HepG2 (cell line): ENCODE measurements around the gene WDR31. TPM values are rescaled to one million over a fixed set of nuclear protein-coding genes. Genes with fewer than 3 reads are reported as not detected.

Source experiments
- BCL6 ChIP-seq: IDR thresholded peaks from 2 replicates; pipeline ENCODE4 v1.6.1; 2016; ENCODE audit warnings: missing genetic modification reagents, missing compliant biosample characterization
- CC2D1A ChIP-seq: sonication (generic); formaldehyde crosslinking; IDR thresholded peaks from 2 replicates; pipeline ENCODE4 v1.8.1; 2023; ENCODE audit warnings: mild to moderate bottlenecking, missing genetic modification reagents
- GTF2F1 ChIP-seq: fragments of 150-350 bp; IDR thresholded peaks from 2 replicates; pipeline ENCODE4 v1.6.1; 2014; ENCODE audit warnings: low read length
- HNRNPK ChIP-seq: fragments of 200-400 bp; formaldehyde crosslinking; IDR thresholded peaks from 2 replicates; pipeline ENCODE4 v1.6.1; 2018; ENCODE audit warnings: low read length, low read depth, moderate library complexity, mild to moderate bottlenecking; ENCODE audit not compliant: poor library complexity, severe bottlenecking
- NPAS2 ChIP-seq: sonication (generic); formaldehyde crosslinking; IDR thresholded peaks from 2 replicates; pipeline ENCODE4 v1.8.0; 2022; ENCODE audit warnings: mild to moderate bottlenecking, missing genetic modification reagents, borderline replicate concordance
- NRL ChIP-seq: sonication (generic); formaldehyde crosslinking; IDR thresholded peaks from 2 replicates; pipeline ENCODE4 v1.5.0; 2020; ENCODE audit warnings: missing genetic modification reagents, mild to moderate bottlenecking, moderate library complexity, borderline replicate concordance
- RFX3 ChIP-seq: IDR thresholded peaks from 2 replicates; pipeline ENCODE4 v1.6.1; 2016; ENCODE audit warnings: missing biosample characterization, missing genetic modification reagents
- RXRB ChIP-seq: IDR thresholded peaks from 2 replicates; pipeline ENCODE4 v1.6.1; 2016; ENCODE audit warnings: borderline replicate concordance, missing genetic modification reagents, missing compliant biosample characterization
- SP5 ChIP-seq: IDR thresholded peaks from 2 replicates; pipeline ENCODE4 v1.6.1; 2016; ENCODE audit warnings: low read depth, borderline replicate concordance
- STAT5B ChIP-seq: sonication (generic); formaldehyde crosslinking; IDR thresholded peaks from 2 replicates; pipeline ENCODE4 v1.4.0; 2020; ENCODE audit warnings: missing genetic modification reagents
- TEAD2 ChIP-seq: sonication (generic); formaldehyde crosslinking; IDR thresholded peaks from 2 replicates; pipeline ENCODE4 v1.9.0; 2021; ENCODE audit warnings: missing genetic modification reagents
- TFAP4 ChIP-seq: sonication (generic); IDR thresholded peaks from 2 replicates; pipeline ENCODE4 v1.6.1; 2016; ENCODE audit warnings: low read depth, borderline replicate concordance
- U2AF1 ChIP-seq: fragments of 200-400 bp; formaldehyde crosslinking; optimal IDR thresholded peaks from 2 replicates; pipeline ENCODE3; 2017; ENCODE audit warnings: mild to moderate bottlenecking, low read depth, low read length
- ZBED4 ChIP-seq: sonication (generic); formaldehyde crosslinking; IDR thresholded peaks from 2 replicates; pipeline ENCODE4 v1.4.0; 2020; ENCODE audit warnings: missing genetic modification reagents, borderline replicate concordance
- ZFAT ChIP-seq: sonication (generic); formaldehyde crosslinking; conservative IDR thresholded peaks from 2 replicates; pipeline ENCODE4 v1.8.1; 2023; ENCODE audit warnings: missing genetic modification reagents, inconsistent platforms
- ZNF121 ChIP-seq: sonication (generic); formaldehyde crosslinking; IDR thresholded peaks from 2 replicates; pipeline ENCODE4 v1.5.0; 2020; ENCODE audit warnings: mild to moderate bottlenecking, missing genetic modification reagents
- ZNF501 ChIP-seq: sonication (generic); formaldehyde crosslinking; IDR thresholded peaks from 2 replicates; pipeline ENCODE4 v1.5.1; 2020; ENCODE audit warnings: mild to moderate bottlenecking, moderate library complexity, missing genetic modification reagents
- ZNF567 ChIP-seq: sonication (generic); formaldehyde crosslinking; IDR thresholded peaks from 2 replicates; pipeline ENCODE4 v1.8.1; 2023; ENCODE audit warnings: mild to moderate bottlenecking, missing genetic modification reagents, borderline replicate concordance
- ZNF737 ChIP-seq: sonication (generic); formaldehyde crosslinking; IDR thresholded peaks from 2 replicates; pipeline ENCODE4 v1.5.0; 2020; ENCODE audit warnings: missing genetic modification reagents, mild to moderate bottlenecking, borderline replicate concordance
- ZNF772 ChIP-seq: sonication (generic); formaldehyde crosslinking; IDR thresholded peaks from 2 replicates; pipeline ENCODE4 v1.5.0; 2020; ENCODE audit warnings: mild to moderate bottlenecking, missing genetic modification reagents
- ZSCAN31 ChIP-seq: sonication (generic); formaldehyde crosslinking; IDR thresholded peaks from 2 replicates; pipeline ENCODE4 v1.5.0; 2020; ENCODE audit warnings: low read depth, mild to moderate bottlenecking, missing genetic modification reagents
- polyA plus RNA-seq, 8 experiments: library from polyadenylated mRNA; depleted of rRNA in 3 of 8; stranded (reverse) in 7 of 8; unstranded in 1 of 8; fragments of >200 nt; fragmentation: Illumina TruSeq in 4 of 8; extraction: Trizol in 4 of 8; gene quantifications; 2 replicates each; pipeline versions ENCODE4 v1.2.1 to v1.2.3, GENCODE V29; 2011 to 2016; ENCODE audit warnings: low read depth in 4 of 8, missing spikeins in 1 of 8, mixed read lengths in 1 of 8; ENCODE audit not compliant: insufficient read depth in 1 of 8
- total RNA-seq, 5 experiments: library from RNA; depleted of rRNA; stranded (reverse); fragments of >200 nt; fragmentation: Illumina TruSeq; extraction: Trizol; gene quantifications; 2 replicates each; pipeline ENCODE4 v1.2.3, GENCODE V29; 2016; ENCODE audit warnings: low read depth in 1 of 5
- TF ChIP-seq, protein P1 (sequence below): sonication (generic); formaldehyde crosslinking; IDR thresholded peaks from 2 replicates; pipeline ENCODE4 v1.4.0; 2020; ENCODE audit warnings: missing genetic modification reagents, borderline replicate concordance
- TF ChIP-seq, protein P2 (sequence below): sonication (generic); formaldehyde crosslinking; conservative IDR thresholded peaks from 2 replicates; pipeline ENCODE4 v1.4.0; 2020; ENCODE audit warnings: missing genetic modification reagents

The WDR31 gene
- total and polyA plus RNA-seq, 2 of the 13 experiments (the other 11 are each of a cell fraction or from before 2014, with no cell fraction given), result 0.33 to 1.7 TPM

DNA sequence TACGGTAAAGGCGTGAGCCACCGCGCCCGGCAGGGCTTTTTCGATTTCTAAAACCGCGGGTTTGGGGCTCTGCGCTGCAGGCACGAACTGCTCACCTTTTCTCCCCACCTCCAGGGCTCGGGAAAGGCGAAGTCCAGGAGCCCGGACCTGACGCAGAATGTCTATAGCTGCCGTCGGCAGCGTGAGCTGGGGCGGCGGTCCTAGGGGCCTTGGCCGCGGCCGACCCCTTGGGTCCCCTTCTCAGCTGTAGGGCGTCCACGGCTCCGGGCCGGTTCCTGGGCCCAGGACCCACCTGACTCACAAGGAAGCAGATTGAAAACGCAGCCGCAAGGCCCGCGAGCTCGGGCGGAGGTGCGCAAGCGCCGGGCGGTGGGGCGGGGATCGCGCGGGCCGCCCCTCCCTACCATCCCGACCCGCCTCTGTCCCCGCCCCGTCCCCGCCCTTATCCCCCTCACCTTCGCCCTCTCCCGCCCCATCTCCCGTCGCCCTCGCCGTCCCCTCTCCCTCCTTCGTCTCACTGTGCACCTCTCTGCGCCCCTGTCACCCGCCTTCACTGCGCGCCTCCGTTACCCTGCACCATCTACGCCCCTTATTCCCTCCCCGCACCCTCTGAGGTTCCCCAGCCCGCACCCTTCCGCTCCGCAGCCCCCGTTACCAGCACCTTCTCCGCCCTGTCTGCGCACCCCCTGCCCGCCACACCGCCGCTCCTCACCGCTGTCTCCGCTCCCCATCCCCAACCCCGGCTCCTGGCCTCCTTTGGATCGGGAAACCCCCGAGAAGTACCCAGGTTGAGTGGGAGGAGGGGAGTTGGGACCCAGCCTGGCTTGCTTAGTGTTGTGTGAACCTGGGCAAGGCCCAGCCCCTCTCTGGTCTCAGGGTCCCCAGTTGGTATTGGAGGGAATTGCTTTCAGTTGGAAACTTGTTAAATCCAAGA, 36.8 kb upstream of the WDR31 start, which contains the start of gene HDHD3 (continued):
- TF ChIP-seq ZNF737 (CRISPR knock-in tag), result no peak
- TF ChIP-seq GTF2F1, result no peak
- no peak for TF ChIP-seq TEAD2 (CRISPR knock-in tag)
- no peak for TF ChIP-seq RFX3
- TF ChIP-seq CC2D1A (CRISPR knock-in tag), result no peak
- TF ChIP-seq ZNF121 (CRISPR knock-in tag), result no peak; the same call in 1 of the 2 replicates
- TF ChIP-seq NRL (CRISPR knock-in tag), result no peak
- peak; percentile 66; the same call in 1 of the 2 replicates for TF ChIP-seq TFAP4
- TF ChIP-seq SP5 (CRISPR knock-in tag), result peak; percentile 76
- TF ChIP-seq BCL6 (CRISPR knock-in tag), result peak; percentile 15; the same call in 1 of the 2 replicates
- TF ChIP-seq ZNF772 (CRISPR knock-in tag), result no peak
- TF ChIP-seq STAT5B (CRISPR knock-in tag), result no peak
- no peak for TF ChIP-seq U2AF1
- no peak for TF ChIP-seq NPAS2 (CRISPR knock-in tag)
- peak; percentile 99 for TF ChIP-seq HNRNPK
- peak; percentile 54; the same call in 1 of the 2 replicates for TF ChIP-seq ZNF501 (CRISPR knock-in tag)
- peak; percentile 51; the same call in 1 of the 2 replicates for TF ChIP-seq RXRB (CRISPR knock-in tag)
- TF ChIP-seq, protein P1, sequence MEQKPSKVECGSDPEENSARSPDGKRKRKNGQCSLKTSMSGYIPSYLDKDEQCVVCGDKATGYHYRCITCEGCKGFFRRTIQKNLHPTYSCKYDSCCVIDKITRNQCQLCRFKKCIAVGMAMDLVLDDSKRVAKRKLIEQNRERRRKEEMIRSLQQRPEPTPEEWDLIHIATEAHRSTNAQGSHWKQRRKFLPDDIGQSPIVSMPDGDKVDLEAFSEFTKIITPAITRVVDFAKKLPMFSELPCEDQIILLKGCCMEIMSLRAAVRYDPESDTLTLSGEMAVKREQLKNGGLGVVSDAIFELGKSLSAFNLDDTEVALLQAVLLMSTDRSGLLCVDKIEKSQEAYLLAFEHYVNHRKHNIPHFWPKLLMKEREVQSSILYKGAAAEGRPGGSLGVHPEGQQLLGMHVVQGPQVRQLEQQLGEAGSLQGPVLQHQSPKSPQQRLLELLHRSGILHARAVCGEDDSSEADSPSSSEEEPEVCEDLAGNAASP (CRISPR knock-in tag), result peak; percentile 42; the same call in 1 of the 2 replicates
- TF ChIP-seq ZSCAN31, result no peak
- TF ChIP-seq, protein P2, sequence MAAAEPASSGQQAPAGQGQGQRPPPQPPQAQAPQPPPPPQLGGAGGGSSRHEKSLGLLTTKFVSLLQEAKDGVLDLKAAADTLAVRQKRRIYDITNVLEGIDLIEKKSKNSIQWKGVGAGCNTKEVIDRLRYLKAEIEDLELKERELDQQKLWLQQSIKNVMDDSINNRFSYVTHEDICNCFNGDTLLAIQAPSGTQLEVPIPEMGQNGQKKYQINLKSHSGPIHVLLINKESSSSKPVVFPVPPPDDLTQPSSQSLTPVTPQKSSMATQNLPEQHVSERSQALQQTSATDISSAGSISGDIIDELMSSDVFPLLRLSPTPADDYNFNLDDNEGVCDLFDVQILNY (CRISPR knock-in tag), result 0 out of 2 replicates have a peak, but pooled peaks have one; percentile 35
- peak; percentile 91 for TF ChIP-seq ZBED4 (CRISPR knock-in tag)
- TF ChIP-seq ZFAT (CRISPR knock-in tag), result no peak
- TF ChIP-seq ZNF567 (CRISPR knock-in tag), result 0 out of 2 replicates have a peak, but pooled peaks have one; percentile 52
